H9 (cell line): ENCODE results near the gene RASGRP4. TPM values are rescaled to one million over a fixed set of nuclear protein-coding genes. Genes with fewer than 3 reads are reported as not detected.

ENCODE experiments used
- DNase-seq: peaks from one replicate; pipeline ENCODE4 v3.0.0-alpha.2; 2017
- H2AFZ ChIP-seq: one replicate; pipeline ENCODE4 v1.6.1; 2013; ENCODE audit warnings: mild to moderate bottlenecking, low read length, control low read depth, moderate library complexity
- H2AK5ac ChIP-seq: 2 replicates; pipeline ENCODE4 v1.6.1; 2013; ENCODE audit warnings: low read length, control low read depth, mixed read lengths; ENCODE audit not compliant: insufficient read length
- H2BK120ac ChIP-seq: one replicate; pipeline ENCODE4 v1.6.1; 2013; ENCODE audit warnings: low read depth, mild to moderate bottlenecking, low read length, control low read depth, inconsistent platforms; ENCODE audit not compliant: poor library complexity, severe bottlenecking
- H2BK12ac ChIP-seq: 2 replicates; pipeline ENCODE4 v1.6.1; 2013; ENCODE audit warnings: low read length, control low read depth, mixed read lengths, low read depth; ENCODE audit not compliant: insufficient read length
- H2BK15ac ChIP-seq: 2 replicates; pipeline ENCODE4 v1.6.1; 2013; ENCODE audit warnings: low read depth, low read length, control low read depth
- H2BK20ac ChIP-seq: one replicate; pipeline ENCODE4 v1.6.1; 2013; ENCODE audit warnings: low read depth, mild to moderate bottlenecking, low read length, control low read depth, inconsistent platforms; ENCODE audit not compliant: poor library complexity, severe bottlenecking
- H2BK5ac ChIP-seq: 2 replicates; pipeline ENCODE4 v1.6.1; 2013; ENCODE audit warnings: low read length, control low read depth, mixed read lengths; ENCODE audit not compliant: insufficient read length
- H3K14ac ChIP-seq: 2 replicates; pipeline ENCODE4 v1.6.1; 2013; ENCODE audit warnings: low read length, control low read depth; ENCODE audit not compliant: insufficient read depth
- H3K18ac ChIP-seq: 2 replicates; pipeline ENCODE4 v1.6.1; 2013; ENCODE audit warnings: low read depth, mild to moderate bottlenecking, mixed read lengths, low read length, control low read depth; ENCODE audit not compliant: insufficient read length
- H3K23ac ChIP-seq: 2 replicates; pipeline ENCODE4 v1.6.1; 2013; ENCODE audit warnings: low read length, control low read depth, mixed read lengths, low read depth; ENCODE audit not compliant: insufficient read length
- H3K23me2 ChIP-seq: 2 replicates; pipeline ENCODE4 v1.6.1; 2013; ENCODE audit warnings: low read depth, mild to moderate bottlenecking, mixed read lengths, low read length, control low read depth; ENCODE audit not compliant: insufficient read length, poor library complexity, severe bottlenecking
- H3K27ac ChIP-seq: 2 replicates; pipeline ENCODE4 v1.5.1; 2013; ENCODE audit warnings: low read length, control low read depth, mixed read lengths, low read depth; ENCODE audit not compliant: insufficient read length
- H3K27me3 ChIP-seq: 2 replicates; pipeline ENCODE4 v1.6.1; 2013; ENCODE audit warnings: low read length, control low read depth, inconsistent platforms; ENCODE audit not compliant: insufficient read depth
- H3K4ac ChIP-seq: 2 replicates; pipeline ENCODE4 v1.6.1; 2013; ENCODE audit warnings: low read depth, mild to moderate bottlenecking, control low read depth, inconsistent platforms, low read length, moderate library complexity
- H3K4me1 ChIP-seq: 2 replicates; pipeline ENCODE4 v1.6.1; 2013; ENCODE audit warnings: low read length, control low read depth, inconsistent platforms; ENCODE audit not compliant: insufficient read depth
- H3K4me2 ChIP-seq: 2 replicates; pipeline ENCODE4 v1.6.1; 2013; ENCODE audit warnings: low read length, control low read depth, mixed read lengths; ENCODE audit not compliant: insufficient read length, insufficient read depth
- H3K56ac ChIP-seq: 2 replicates; pipeline ENCODE4 v1.6.1; 2013; ENCODE audit warnings: low read depth, mild to moderate bottlenecking, mixed read lengths, low read length, control low read depth; ENCODE audit not compliant: insufficient read length
- H3K79me1 ChIP-seq: 2 replicates; pipeline ENCODE4 v1.6.1; 2013; ENCODE audit warnings: low read depth, mild to moderate bottlenecking, moderate library complexity, low read length, control low read depth, inconsistent platforms; ENCODE audit not compliant: insufficient read depth, poor library complexity, severe bottlenecking
- H3K79me2 ChIP-seq: 2 replicates; pipeline ENCODE4 v1.6.1; 2013; ENCODE audit warnings: low read length, control low read depth, inconsistent platforms; ENCODE audit not compliant: insufficient read depth
- H3K9ac ChIP-seq: 2 replicates; pipeline ENCODE4 v1.6.1; 2013; ENCODE audit warnings: low read length, control low read depth, mixed read lengths; ENCODE audit not compliant: insufficient read length; ENCODE audit errors: extremely low read depth
- H3K9me3 ChIP-seq: one replicate; pipeline ENCODE4 v1.6.1; 2013; ENCODE audit warnings: low read depth, low read length, inconsistent platforms; ENCODE audit not compliant: control insufficient read depth
- H3T11ph ChIP-seq: one replicate; pipeline ENCODE4 v1.6.1; 2013; ENCODE audit warnings: mild to moderate bottlenecking, low read length, control low read depth, inconsistent platforms
- H4K20me1 ChIP-seq: one replicate; pipeline ENCODE4 v1.6.1; 2013; ENCODE audit not compliant: control insufficient read depth, insufficient read length, insufficient read depth
- H4K5ac ChIP-seq: 2 replicates; pipeline ENCODE4 v1.6.1; 2013; ENCODE audit warnings: low read depth, mild to moderate bottlenecking, mixed read lengths, low read length, control low read depth; ENCODE audit not compliant: insufficient read length
- H4K8ac ChIP-seq: replicated peaks from 2 replicates; pipeline ENCODE4 v1.6.1; 2013; ENCODE audit warnings: low read length, control low read depth, mixed read lengths, low read depth; ENCODE audit not compliant: insufficient read length
- H4K91ac ChIP-seq: 2 replicates; pipeline ENCODE4 v1.6.1; 2013; ENCODE audit warnings: low read depth, mild to moderate bottlenecking, moderate library complexity, mixed read lengths, low read length, control low read depth; ENCODE audit not compliant: insufficient read length
- H3K27ac Mint-ChIP-seq, 3 experiments: 2 replicates in 2 of 3; 3 replicates in 1 of 3; pipeline ENCODE4 v1.8.0; 2020 to 2021; ENCODE audit warnings: mixed read lengths in 3 of 3, mild to moderate bottlenecking in 1 of 3, moderate library complexity in 1 of 3
- H3K27me3 Mint-ChIP-seq: 2 replicates; pipeline ENCODE4 v1.8.0; 2021; ENCODE audit warnings: low read depth, mild to moderate bottlenecking, moderate library complexity, mixed read lengths
- H3K36me3 Mint-ChIP-seq, 3 experiments: 2 replicates in 2 of 3; 3 replicates in 1 of 3; pipeline ENCODE4 v1.8.0; 2020 to 2021; ENCODE audit warnings: low read depth in 3 of 3, mixed read lengths in 3 of 3; ENCODE audit not compliant: insufficient read depth in 1 of 3
- H3K4me1 Mint-ChIP-seq, 2 experiments: 2 replicates each; pipeline ENCODE4 v1.8.0; 2020; ENCODE audit warnings: mixed read lengths in 2 of 2
- H3K4me3 Mint-ChIP-seq, 2 experiments: 2 replicates in 1 of 2; 3 replicates in 1 of 2; pipeline ENCODE4 v1.8.0; 2020 to 2021; ENCODE audit warnings: mild to moderate bottlenecking in 2 of 2, mixed read lengths in 2 of 2, moderate library complexity in 1 of 2
- H3K9me3 Mint-ChIP-seq, 2 experiments: 2 replicates in 1 of 2; 3 replicates in 1 of 2; pipeline ENCODE4 v1.8.0; 2020; ENCODE audit warnings: mild to moderate bottlenecking in 2 of 2, mixed read lengths in 2 of 2, moderate library complexity in 1 of 2
- CTCF ChIP-seq: fragments of 200-600 bp; sonication (generic); conservative IDR thresholded peaks from 3 replicates; pipeline ENCODE4 v1.8.0; 2021; ENCODE audit warnings: antibody characterized with exemption, mild to moderate bottlenecking
- WGBS: extraction: QIAGEN DNeasy Blood & Tissue Kit; methylation state at CpG from one replicate; pipeline ENCODE4 v1.1.7; 2013; ENCODE audit warnings: missing lambda C conversion rate, low lambda C conversion rate, mixed read lengths; ENCODE audit not compliant: insufficient read length; ENCODE audit errors: extremely low coverage; 5-methylcytosine and 5-hydroxymethylcytosine counted together
- total RNA-seq: library from RNA; stranded (reverse); gene quantifications from 2 replicates; pipeline ENCODE4 v1.2.1, GENCODE V29; 2021

The RASGRP4 gene
- total RNA-seq, 1 experiment from 2014 or later = 0.28 TPM

GRCh38 chr19:38475176-38475575, 49.2 kb upstream of the RASGRP4 start:
- Histone ChIP-seq H2AFZ (no peak overlapping the region), H3K79me2 (no peaks in the 10 kb centered on the region), H2AK5ac (no peak overlapping the region), H2BK5ac (no peak overlapping the region), H2BK12ac (no peak overlapping the region), H3K9me3 (no peaks in the 10 kb centered on the region), H3K23ac (no peak overlapping the region), H3K18ac (no peak overlapping the region), H2BK20ac (no peak overlapping the region), H3K4ac (no peak overlapping the region), H3K14ac (no peak overlapping the region), H3K23me2 (no peaks in the 10 kb centered on the region), H3K9ac (no peak overlapping the region), H3K27me3 (no peaks in the 10 kb centered on the region), H2BK120ac (no peak overlapping the region), H3K4me1 (no peaks in the 10 kb centered on the region), H4K91ac (no peak overlapping the region), H4K20me1 (no peaks in the 10 kb centered on the region), H2BK15ac (no peak overlapping the region), H3K56ac (no peak overlapping the region), H3K79me1 (no peaks in the 10 kb centered on the region), H3T11ph (no peak overlapping the region), H3K27ac (no peak overlapping the region), H4K8ac (no peak overlapping the region), H3K4me2 (no peak overlapping the region), H4K5ac (no peak overlapping the region)
- peaks cover 6 to 7% of the 10 kb centered on the region in 2 experiments for H3K4me1 Mint-ChIP-seq
- no peaks in the 10 kb centered on the region for H3K9me3 Mint-ChIP-seq
- DNase-seq = no peak
- no peak overlapping the region for H3K4me3 Mint-ChIP-seq
- H3K27me3 Mint-ChIP-seq = no peaks in the 10 kb centered on the region
- H3K27ac Mint-ChIP-seq = no peak overlapping the region
- no CpG with 5 or more reads among the region's 13 CpGs for WGBS
- no peak for TF ChIP-seq CTCF
- H3K36me3 Mint-ChIP-seq = peaks cover 23 to 30% (median 25%) of the 10 kb centered on the region in 3 experiments; a peak in 6 of 7 replicates
